ENCODE measurements around the gene CNST.

Gene CNST

DNA sequence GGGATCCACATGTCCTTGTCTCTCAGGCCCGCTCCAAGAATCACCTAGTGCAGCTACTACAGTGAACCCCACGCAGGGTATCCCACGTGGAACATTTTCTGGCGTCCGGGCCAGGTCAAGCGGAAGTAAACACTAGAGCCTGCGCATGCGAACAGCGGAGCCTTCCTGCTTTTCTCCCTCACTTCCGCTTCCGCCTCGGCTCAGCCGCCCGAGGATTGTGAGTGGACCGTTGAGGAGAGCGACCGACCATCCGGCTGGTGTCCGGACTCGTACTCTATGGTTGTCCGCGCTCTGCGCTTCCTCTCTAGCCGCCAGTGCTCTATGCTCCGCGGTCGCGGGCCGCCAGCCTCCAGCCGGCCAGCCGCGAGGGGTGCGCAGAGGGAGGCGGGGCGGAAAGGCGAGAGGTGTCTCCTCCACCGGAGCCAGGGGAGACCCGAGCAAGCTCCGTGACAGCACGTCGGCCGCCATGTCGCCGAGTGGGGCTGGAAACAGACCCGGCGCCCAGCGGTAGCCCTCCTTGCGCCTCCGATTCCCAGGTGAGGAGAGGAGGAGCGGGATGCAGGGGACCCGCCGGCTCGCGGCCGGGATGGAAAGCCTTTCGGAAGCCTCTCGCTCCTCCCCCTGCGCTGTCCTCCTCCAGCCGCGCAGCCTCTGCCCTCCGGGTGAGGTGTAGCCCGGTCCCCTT, at the start of gene CNST, which contains the start of gene TFB2M:
Gene CNST, plus strand, starts transcription at position 329 of the 685 bp plus-strand sequence. CDS start 25,107 bp downstream, outside the sequence.
Gene TFB2M, minus strand, starts transcription at position 134 of the 685 bp plus-strand sequence. Its CDS starts 123 bp downstream, at position 11.
- DNase-seq = peak; percentile 99

DNA sequence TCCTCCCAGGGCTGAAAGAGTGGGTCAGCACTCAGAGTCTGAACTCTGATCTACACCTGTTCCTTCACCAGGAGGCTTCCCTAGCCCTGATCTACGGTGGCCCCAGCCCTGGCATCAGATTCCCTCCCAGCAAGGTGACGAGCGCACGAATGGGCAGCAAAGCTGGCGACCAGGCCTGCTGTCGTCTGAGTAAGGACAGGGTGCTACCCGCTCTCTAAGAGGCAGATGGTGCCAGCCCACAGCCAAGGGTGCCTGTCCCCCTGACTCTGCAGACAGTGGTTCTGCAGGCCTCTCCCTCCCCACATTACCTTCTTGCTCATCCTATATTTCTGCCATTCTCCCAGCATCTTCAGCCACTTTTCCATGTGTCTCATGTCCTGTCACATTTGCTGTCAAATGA, 48.9 kb upstream of the CNST start:
- no peak for DNase-seq

GRCh38 chr1:246518456-246519205, 47.6 kb upstream of the CNST start:
- DNase-seq = no peak

GRCh38 chr1:246519514-246519913, 46.7 kb upstream of the CNST start:
- DNase-seq = no peak

- DNase-seq = no peak
These were observed 39.9 kb upstream of the CNST start for GRCh38 chr1:246526380-246526779.

- no peak for DNase-seq
These were observed 39.3 kb upstream of the CNST start for GRCh38 chr1:246526915-246527314.

DNA sequence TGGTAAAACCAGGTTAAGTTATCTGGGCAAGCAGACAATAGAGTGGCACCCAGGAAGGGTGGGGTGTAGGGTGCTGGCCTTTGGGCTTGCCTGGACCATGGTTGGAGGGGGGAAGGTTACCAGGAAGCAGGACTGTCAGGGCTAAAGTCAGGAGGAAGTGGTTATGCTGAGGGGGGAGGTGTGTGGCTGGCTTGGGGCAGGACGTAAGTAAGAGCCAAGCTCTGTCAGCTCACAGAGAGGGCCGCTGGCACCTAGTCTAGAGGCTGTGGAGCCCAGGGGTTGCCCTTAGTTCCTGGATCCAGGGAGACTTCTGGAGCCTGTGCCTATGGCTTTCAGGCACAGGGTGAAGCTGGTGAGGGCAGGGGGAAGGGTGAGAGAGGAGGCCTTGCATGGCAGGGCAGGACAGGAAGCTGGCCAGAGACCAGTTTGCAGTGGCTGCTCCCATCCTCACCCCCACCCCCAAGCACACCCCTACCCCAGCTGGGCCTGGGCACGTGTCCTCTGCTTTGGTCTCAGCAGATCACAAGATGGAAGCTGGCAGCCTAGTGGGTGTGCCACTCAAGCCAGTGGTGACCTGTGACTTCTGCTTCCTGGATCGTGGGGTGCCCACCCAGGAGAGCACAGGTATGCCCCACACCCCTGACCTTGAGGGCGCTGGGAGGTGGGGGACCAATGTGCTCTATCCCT, 38.7 kb upstream of the CNST start:
- peak; percentile 66 for DNase-seq

DNA sequence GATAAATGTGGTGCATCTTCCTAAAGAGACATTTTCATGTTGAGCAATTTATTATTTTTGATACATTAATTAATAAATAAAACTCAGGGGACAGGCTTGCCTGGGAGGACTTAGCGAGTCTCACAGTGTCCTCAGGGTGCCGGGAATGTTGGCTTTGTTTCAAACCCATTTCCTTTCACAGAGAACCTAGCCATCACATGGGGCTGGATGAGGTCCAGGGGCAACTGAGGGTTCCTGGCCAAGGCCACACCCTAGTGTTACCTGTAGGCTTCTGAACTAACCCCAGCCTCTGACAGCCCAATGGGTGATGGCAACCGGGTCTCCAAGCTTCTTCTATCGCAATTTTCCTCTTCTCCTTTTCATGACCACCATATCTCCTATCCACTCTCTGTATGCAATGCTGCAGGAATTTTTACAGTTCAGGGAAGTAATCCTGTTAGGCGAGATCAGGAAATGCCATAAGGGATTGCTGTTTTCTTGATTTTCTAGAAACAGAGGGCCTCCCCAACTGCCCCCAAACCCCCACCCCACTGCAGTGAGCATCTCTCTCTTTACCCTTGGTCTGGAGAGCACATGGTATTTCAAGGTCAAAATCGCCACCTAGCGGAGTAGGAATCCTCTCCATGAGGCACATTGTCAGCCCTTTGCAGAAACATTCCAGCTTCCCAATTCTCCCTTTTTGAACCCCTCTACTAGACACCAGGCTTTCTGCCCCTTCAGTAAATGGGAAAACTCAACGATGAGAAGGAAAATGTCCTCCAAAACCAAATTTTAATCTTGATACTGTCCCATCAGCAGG, 37.1 kb upstream of the CNST start:
- DNase-seq = no peak

GRCh38 chr1:246530482-246530881, 35.8 kb upstream of the CNST start:
- DNase-seq = peak; percentile 21

DNA sequence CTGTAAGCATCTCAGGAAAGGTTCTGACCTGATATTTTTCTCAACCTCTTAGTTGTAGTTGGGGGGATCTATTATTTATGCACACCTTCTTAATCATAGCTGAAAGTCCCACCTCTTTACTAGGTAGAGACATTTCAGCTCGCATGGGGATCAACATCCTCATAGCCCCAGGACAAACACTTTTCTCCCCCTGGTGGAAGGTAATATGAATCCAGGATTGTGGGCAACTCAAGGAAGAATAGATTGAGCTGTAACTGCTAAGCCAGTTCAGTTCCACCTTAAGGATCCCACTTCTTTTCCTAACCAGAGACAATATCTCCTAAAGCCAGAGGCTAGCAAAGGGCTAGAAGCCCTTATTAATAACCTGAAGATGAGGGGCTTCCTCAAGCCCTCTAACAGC, 33.7 kb upstream of the CNST start:
- DNase-seq = no peak

GRCh38 chr1:246533371-246533905, 32.8 kb upstream of the CNST start:
- DNase-seq = no peak

DNA sequence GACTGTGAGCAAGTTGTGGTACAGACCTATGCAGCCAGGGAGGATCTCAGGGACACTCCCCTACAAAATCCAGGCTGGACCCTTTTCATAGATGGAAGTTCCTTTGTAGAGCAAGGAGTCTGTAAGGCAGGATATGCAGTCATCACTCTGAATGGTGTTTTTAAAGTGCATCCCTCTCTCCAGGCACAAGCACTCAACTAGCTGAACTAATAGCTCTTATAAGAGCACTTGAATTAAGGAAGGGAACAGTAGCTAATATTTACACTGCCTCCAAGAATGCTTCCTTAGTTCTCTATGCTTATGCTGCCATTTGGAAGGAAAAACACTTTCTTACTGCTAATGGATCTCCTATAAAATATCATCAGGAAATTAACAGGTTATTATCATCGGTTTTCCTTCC, 32.1 kb upstream of the CNST start:
- DNase-seq = no peak

GRCh38 chr1:246537441-246537840, 28.8 kb upstream of the CNST start:
- DNase-seq = no peak

DNA sequence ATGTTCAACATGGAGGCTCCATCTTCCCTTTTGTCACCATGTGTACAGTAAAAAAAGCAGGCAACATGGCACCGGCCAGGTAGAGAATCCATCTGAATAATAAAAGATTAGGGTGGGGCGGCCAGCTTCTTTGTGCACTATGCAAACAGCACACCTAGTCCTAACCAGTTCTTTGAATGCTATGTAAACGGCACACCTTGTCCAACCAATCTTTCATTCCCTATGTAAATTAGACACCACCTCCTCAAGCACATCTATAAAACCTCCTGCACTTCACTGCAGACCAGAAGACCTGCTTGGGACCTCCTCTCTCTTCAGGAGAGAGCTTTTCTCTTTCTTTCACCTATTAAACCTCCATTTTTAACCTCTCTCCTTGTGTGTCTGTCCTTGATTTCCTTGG, 28.4 kb upstream of the CNST start:
- no peak for DNase-seq

DNA sequence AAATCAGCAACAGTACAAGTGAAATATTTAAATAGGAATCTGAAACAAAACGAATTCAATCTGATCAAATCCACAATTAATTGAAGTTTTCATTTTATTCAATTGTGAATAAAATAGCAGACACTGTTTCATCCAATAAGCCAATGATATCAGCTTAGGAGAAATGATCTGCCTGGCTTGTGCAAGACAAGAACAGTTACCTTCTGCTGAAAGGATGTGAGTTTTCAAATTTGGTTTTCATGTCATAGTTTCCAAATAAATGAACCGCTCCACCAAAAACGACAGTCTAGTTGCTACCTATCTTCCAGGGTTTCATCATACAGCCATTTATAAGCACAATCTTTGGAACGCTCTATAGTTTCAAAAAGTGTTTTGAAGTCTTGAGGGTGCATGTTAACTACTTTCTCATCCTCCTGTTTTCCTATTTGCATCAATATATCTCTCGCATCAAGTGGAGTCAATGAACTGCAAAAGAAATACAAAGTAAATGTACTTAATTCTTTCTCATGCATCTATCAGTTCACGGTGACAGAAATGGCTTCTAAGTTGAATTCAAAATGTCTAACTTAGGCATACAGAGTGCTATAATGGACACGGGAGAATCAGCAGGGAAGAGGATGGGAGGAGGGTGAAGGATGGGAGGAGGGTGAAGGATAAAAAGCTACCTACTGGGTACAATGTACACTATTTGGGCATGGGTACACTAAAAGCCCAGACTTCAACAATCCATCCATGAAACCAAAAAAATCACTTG, 25.3 kb upstream of the CNST start:
- DNase-seq = no peak

DNA sequence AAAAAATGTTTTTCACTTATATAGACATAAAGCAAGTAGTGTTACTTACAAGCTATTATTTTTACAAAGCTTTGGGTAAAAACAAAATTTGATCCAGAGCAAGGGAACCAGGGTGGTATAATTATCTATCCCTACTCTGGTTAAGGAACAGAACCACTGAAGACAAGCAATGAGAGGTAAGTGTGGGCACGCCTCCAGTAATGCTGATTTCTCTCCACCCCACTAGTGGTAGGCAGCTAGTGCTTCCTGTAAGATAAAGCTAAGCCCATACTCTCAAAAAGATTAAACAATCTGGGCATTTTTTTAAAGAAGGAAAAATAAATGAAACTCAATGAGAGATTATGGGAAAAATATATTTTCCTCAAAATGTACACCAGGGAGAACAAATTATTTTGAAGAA, 22.3 kb upstream of the CNST start:
- DNase-seq = no peak

DNA sequence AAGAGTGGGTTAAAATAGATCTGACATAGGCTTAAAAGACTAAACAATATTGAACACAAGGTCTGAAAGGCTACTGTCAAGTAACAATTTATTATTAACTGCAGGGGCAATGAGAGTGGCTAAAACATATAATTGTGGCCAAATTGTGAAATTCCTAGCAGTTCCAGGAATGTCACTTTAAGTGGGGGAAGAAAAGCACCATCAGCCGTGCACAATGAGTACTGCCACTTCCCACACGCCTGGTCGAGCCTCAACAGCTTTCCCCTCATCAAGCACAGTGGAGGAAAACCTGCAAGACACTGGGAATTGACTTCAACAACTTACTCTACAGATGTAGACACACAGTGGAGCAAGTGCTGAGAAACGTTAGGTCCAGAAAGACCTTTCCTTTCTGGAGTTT, 16.6 kb upstream of the CNST start:
- DNase-seq = no peak

GRCh38 chr1:246550402-246550801, 15.9 kb upstream of the CNST start:
- no peak for DNase-seq

DNA sequence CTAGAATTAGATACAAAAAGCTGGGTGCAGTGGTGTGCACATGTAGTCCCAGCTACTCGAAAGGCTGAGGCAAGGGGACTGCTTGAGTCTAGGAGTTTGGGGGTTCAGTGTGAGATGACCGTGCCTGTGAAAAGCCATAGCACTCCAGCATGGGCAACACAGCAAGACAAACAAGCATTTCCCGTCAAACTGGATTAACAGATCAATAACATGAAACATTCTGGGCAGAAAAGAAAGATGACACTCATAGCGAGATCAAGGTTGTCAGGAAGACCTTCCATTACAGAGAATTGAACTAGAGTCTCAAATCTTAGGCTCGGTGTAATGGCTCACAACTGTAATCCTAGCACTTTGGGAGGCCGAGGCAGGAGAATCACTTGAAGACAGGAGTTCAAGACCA, 14.1 kb upstream of the CNST start:
- DNase-seq = no peak

GRCh38 chr1:246554201-246554600, 12.1 kb upstream of the CNST start:
- no peak for DNase-seq

DNA sequence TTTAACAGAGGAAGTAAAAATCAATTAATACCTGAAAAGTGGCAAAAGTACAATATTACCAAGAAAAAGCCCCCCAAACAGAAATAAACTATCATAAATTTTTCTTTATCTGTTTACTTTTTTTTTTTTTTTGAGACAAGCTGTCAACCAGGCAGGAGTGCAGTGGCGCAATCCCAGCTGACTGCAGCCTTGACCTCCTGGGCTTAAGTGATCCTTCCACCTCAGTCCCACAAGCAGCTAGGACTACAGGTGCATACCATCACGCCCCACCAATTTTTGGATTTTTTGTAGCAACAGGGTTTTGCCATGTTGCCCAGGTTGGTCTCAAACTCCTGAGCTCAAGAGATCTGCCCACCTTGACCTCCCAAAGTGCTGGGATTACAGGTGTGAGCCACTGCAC, 8.2 kb upstream of the CNST start:
- no peak for DNase-seq

GRCh38 chr1:246559310-246559709, 6.9 kb upstream of the CNST start:
- no peak for DNase-seq

All from OCI-M1 (cell line).